GM12875 (cell line): ENCODE data around the gene OR52N1.
A peak's percentile ranks its signal among the peaks of the same experiment; 100 is the strongest.

ENCODE experiments used
- H3K4me3 ChIP-seq: one replicate; pipeline ENCODE4 v1.5.1; 2011; ENCODE audit warnings: low read depth, low read length, control low read depth
- TF ChIP-seq, protein P1 (sequence below): IDR thresholded peaks from 2 replicates; pipeline ENCODE4 v1.5.1; 2011; ENCODE audit warnings: low read depth, mild to moderate bottlenecking, control low read depth, inconsistent platforms, low read length, moderate library complexity, borderline replicate concordance; ENCODE audit not compliant: insufficient read depth

Gene OR52N1

DNA sequence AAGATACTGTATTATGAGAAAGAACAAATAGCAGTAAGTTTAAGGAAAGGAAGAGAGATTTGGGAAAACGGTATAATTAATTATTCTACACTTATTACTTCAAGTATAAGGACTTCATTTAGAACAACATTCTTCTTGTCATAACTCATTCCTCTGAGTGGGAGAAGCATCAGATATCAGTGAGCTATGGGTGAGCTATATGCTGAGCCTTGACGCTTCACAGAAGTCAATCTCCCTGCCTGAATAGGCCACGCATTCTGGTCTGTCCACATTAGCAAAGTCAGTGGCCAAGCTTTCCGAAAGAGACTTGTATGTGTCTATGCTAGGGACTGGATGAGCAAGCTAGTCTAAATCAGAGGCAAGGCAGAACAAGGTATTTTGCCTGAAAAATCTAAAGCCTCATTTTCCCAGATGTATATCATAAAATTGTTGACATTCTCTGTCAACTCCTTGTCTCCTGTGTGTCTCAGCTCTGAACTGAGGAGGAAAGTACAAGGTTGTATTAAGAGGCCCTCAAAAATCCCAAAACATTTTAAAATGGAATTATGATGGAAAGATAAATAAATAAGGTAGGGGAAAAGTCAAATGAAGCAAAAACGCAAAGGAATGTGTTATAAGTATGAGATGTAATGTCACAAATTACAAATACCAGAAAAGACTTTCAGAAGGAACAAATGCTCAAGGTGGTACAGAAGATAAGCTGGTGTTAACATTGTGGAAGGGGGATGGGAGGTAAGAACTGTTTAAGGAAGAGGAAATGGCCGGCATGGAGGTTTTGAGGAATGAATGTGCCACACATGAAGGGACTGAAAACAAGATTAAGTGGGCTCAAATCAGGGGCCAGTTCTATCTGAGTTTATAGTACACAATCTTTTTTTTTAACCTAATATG is 19.1 kb upstream of the OR52N1 start:
- TF ChIP-seq, protein P1, sequence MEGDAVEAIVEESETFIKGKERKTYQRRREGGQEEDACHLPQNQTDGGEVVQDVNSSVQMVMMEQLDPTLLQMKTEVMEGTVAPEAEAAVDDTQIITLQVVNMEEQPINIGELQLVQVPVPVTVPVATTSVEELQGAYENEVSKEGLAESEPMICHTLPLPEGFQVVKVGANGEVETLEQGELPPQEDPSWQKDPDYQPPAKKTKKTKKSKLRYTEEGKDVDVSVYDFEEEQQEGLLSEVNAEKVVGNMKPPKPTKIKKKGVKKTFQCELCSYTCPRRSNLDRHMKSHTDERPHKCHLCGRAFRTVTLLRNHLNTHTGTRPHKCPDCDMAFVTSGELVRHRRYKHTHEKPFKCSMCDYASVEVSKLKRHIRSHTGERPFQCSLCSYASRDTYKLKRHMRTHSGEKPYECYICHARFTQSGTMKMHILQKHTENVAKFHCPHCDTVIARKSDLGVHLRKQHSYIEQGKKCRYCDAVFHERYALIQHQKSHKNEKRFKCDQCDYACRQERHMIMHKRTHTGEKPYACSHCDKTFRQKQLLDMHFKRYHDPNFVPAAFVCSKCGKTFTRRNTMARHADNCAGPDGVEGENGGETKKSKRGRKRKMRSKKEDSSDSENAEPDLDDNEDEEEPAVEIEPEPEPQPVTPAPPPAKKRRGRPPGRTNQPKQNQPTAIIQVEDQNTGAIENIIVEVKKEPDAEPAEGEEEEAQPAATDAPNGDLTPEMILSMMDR: no peak
- no peak overlapping the region for H3K4me3 ChIP-seq

DNA sequence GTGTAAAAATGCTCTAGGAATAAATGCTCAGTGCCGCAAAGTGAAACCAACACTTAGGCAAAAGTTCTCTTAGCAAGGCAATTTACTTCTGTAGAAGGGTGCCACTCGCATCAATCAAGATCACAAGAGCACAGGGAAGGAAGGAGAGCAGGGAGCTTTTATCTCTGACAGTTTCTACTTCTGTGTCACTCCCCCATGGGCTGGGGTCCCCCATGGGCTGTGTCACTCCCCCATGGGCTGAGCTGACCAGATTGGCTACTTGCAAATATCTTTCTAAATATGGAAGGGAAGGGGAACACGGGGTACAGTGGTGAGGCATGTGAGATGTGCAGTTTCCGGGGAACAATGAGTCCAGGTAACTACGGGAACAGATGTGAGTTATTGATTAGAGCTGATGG is 18.1 kb upstream of the OR52N1 start:
- H3K4me3 ChIP-seq: peak overlapping the region; percentile 58
- TF ChIP-seq, protein P1: no peak

DNA sequence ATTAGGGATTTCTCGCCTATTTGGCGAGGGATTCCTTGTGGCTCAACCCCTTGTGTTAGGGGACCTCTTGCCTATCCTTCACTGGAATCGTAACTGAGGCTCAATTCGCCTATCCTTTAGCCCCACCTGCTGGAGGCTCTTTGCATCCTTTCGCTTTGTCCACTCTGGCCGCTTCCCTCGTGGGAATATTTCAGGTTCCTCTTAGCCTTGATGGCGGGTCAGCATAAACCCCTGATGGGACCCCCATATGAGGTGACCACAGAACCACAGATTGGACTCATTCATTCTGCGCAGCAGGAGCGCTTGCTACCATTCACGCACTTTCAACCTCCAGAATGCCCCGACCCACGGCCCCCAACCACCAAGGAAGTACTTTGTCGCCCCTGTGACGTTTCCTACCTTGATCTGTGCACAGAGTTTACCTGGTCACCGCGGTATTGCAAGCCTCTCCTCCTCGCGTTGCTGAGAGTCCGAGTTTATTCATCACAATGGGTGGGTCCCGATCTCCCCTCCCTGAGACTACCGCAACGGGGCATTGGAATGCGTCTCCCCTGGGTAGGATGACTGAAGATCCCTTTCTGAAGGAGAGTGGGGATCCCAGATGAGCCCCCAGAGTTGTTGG is 17.5 kb upstream of the OR52N1 start, which contains the start of gene OR52N2:
Gene OR52N2 (plus strand): TSS at position 425 of the 622 bp plus-strand sequence. CDS start 11,412 bp downstream, outside the sequence.
- H3K4me3 ChIP-seq: peak within 1 kb of the TSS; percentile 58
- TF ChIP-seq, protein P1: peak; percentile 73

DNA sequence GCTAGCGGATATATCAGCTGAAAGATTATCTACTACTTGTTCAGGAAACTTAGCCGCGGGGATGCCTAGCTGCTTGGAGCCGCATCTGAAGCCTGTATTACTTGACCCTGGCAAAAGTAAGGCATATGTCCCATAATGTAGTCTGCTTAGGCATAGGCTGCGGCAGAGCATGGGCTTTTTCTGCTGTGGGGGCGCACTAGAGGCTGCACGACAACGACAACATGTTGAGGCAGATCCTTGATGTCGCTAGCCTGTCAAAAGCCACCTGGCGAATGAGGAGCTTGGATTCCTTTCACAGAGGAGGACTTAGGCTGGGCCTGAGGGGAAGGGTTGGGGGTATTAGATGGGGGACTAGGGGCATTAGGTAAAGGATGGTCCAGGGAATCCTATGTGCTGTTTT is 16.5 kb upstream of the OR52N1 start:
- H3K4me3 ChIP-seq: no peak overlapping the region
- TF ChIP-seq, protein P1: no peak

DNA sequence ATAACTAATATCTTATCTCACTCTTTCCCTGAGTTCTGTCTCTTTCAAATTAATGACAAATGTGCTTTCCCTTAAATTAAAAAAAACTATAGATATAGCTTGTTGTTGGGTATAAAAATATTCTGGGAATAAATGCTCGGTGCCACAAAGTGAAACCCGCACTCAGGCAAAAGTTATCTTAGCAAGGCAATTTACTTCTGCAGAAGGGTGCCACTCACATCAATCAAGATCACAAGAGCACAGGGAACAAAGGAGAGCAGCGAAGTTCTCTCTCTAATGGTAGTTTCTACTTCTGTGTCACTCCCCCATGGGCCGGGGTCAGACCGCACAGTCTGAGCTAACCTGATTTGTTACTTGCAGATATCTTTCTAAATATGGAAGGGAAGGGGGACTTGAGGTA is 12.9 kb upstream of the OR52N1 start:
- TF ChIP-seq, protein P1: no peak

DNA sequence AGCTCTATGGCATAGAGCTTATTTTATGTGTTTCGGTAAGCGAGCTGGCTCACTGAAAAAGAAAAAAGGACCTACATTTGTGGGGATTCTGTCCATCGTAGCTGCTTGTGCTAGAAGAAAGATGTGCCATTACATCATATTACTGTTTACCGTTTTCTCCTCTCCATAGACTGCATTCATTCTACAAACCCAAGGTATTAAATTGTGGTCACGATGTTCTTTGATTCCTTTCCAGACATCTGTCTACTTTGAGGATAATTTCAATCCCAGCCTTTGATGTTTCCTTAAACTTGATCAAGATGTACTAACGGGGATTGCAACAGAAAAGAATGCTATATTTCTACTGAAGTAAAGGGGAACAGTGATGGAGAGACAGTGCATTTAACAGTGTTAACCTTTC is 5.5 kb upstream of the OR52N1 start:
- TF ChIP-seq, protein P1: no peak

More for the DNA sequence above, 12.9 kb upstream of the OR52N1 start:
- H3K4me3 ChIP-seq: no peak overlapping the region

DNA sequence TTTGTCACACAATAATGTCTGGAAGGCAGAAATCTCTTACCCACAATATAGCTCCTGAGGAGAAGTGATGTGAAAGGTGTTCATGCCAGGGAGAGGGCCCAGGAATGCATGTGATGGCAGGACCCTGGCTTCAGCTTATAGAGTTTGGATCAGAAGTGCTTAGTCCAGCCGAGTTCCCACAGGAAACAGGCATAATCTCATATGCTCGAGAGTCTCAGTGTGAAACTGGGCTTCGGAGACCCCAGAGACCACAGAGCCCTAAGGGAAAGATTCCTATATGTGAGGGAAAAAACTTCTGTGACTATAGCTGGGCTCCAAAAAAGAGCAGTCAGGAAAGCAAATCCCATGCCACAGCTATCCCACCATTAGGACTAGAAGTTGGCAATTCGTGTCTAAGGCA is 7.8 kb downstream of the OR52N1 start, which contains the start of gene OR52N5:
Gene OR52N5 (minus strand): TSS at position 101 of the 400 bp plus-strand sequence. CDS start 4,721 bp downstream, outside the sequence.
- TF ChIP-seq, protein P1: no peak
- H3K4me3 ChIP-seq: no peak within 1 kb of the TSS

More for the DNA sequence above, 5.5 kb upstream of the OR52N1 start:
- H3K4me3 ChIP-seq: no peak overlapping the region
